Liver (tissue), 3 donors: ENCODE data around the gene CORO1A.
"Not testable (repeated sequence)": the region's sequence is repeated elsewhere in the genome, so short reads cannot be mapped to it uniquely, and the experiment has no call there.

ENCODE experiments used
- CTCF ChIP-seq: fragments of 150-350 bp; IDR thresholded peaks from 2 replicates; pipeline ENCODE4 v1.5.1; 2017; ENCODE audit warnings: improper control_type of control experiment, low read depth, low read length; ENCODE audit not compliant: missing input control
- FOXA1 ChIP-seq: IDR thresholded peaks from 2 replicates; pipeline ENCODE4 v1.6.1; 2016; ENCODE audit warnings: antibody characterized with exemption
- NR2F2 ChIP-seq: IDR thresholded peaks from 2 replicates; pipeline ENCODE4 v1.6.1; 2016; ENCODE audit warnings: antibody characterized with exemption
- RAD21 ChIP-seq, 2 donors: IDR thresholded peaks; 2 replicates each; pipeline ENCODE4 v1.6.1; 2016; ENCODE audit warnings: antibody characterized with exemption in 2 of 2, mild to moderate bottlenecking in 2 of 2
- REST ChIP-seq: IDR thresholded peaks from 2 replicates; pipeline ENCODE4 v1.6.1; 2016; ENCODE audit warnings: antibody characterized with exemption, mild to moderate bottlenecking
- RXRA ChIP-seq, 2 donors: IDR thresholded peaks; 2 replicates each; pipeline ENCODE4 v1.6.1; 2017 to 2018; ENCODE audit warnings: antibody characterized with exemption in 2 of 2, mild to moderate bottlenecking in 1 of 2
- SP1 ChIP-seq: IDR thresholded peaks from 2 replicates; pipeline ENCODE4 v1.6.1; 2018; ENCODE audit warnings: antibody characterized with exemption, mild to moderate bottlenecking
- TAF1 ChIP-seq: conservative IDR thresholded peaks from 2 replicates; pipeline ENCODE4 v1.6.1; 2016; ENCODE audit warnings: antibody characterized with exemption, mild to moderate bottlenecking
- YY1 ChIP-seq: IDR thresholded peaks from 2 replicates; pipeline ENCODE4 v1.6.1; 2016; ENCODE audit warnings: antibody characterized with exemption, mild to moderate bottlenecking
- TF ChIP-seq, protein P1 (sequence below): IDR thresholded peaks from 2 replicates; pipeline ENCODE4 v1.6.1; 2016; ENCODE audit warnings: antibody characterized with exemption
- TF ChIP-seq, protein P2 (sequence below): IDR thresholded peaks from 2 replicates; pipeline ENCODE4 v1.6.1; 2016; ENCODE audit warnings: antibody characterized with exemption
- TF ChIP-seq, protein P3 (sequence below): IDR thresholded peaks from 2 replicates; pipeline ENCODE4 v1.6.1; 2016; ENCODE audit warnings: antibody characterized with exemption
- donor health status: healthy.
- donor health status: healthy.

DNA sequence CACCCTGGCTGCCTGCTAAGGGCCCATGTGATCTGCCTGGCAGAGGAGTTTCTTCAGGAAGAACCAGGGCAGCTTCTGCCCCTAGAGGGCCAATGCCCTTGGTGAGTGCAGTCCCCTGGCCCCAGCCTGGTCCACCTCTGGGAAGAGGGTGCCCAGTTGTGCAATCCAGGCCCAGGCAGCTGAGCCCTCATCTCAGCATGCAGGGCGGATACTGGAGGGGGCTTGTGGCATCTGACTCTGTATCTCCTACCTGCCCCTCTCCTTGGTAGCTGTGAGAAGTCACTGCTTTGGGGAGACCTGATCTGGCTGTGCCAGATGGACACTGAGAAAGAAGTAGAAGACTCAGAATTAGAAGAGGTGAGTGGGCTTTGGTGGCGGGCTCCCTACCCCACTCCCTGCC lies 13.6 kb downstream of the CORO1A start:
- TF ChIP-seq CTCF; TAF1; YY1; SP1; REST; RAD21 (IDR thresholded peaks at IDR 0.05); FOXA1; RXRA (IDR thresholded peaks at IDR 0.05); NR2F2: not testable (repeated sequence)
- TF ChIP-seq, protein P1, sequence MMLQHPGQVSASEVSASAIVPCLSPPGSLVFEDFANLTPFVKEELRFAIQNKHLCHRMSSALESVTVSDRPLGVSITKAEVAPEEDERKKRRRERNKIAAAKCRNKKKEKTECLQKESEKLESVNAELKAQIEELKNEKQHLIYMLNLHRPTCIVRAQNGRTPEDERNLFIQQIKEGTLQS, result not testable (repeated sequence)
- TF ChIP-seq, protein P2, sequence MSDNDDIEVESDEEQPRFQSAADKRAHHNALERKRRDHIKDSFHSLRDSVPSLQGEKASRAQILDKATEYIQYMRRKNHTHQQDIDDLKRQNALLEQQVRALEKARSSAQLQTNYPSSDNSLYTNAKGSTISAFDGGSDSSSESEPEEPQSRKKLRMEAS, result not testable (repeated sequence)
- TF ChIP-seq, protein P3, sequence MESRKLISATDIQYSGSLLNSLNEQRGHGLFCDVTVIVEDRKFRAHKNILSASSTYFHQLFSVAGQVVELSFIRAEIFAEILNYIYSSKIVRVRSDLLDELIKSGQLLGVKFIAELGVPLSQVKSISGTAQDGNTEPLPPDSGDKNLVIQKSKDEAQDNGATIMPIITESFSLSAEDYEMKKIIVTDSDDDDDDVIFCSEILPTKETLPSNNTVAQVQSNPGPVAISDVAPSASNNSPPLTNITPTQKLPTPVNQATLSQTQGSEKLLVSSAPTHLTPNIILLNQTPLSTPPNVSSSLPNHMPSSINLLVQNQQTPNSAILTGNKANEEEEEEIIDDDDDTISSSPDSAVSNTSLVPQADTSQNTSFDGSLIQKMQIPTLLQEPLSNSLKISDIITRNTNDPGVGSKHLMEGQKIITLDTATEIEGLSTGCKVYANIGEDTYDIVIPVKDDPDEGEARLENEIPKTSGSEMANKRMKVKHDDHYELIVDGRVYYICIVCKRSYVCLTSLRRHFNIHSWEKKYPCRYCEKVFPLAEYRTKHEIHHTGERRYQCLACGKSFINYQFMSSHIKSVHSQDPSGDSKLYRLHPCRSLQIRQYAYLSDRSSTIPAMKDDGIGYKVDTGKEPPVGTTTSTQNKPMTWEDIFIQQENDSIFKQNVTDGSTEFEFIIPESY, result not testable (repeated sequence)
